GM19193 (cell line): Measurements from ENCODE around the gene ELK3.

Experiments
- POLR2A ChIP-seq: IDR thresholded peaks from 4 replicates; pipeline ENCODE4 v1.6.1; 2011; ENCODE audit not compliant: insufficient read depth, insufficient read length; ENCODE audit errors: extremely low read depth

Gene ELK3

GRCh38 chr12:96172981-96173380 lies 21.2 kb upstream of the ELK3 start:
- TF ChIP-seq POLR2A, result no peak

- TF ChIP-seq POLR2A, result no peak
These were observed 17.6 kb upstream of the ELK3 start for GRCh38 chr12:96176575-96176974.

- no peak for TF ChIP-seq POLR2A
These were observed 17.2 kb upstream of the ELK3 start for GRCh38 chr12:96177013-96177412.

- TF ChIP-seq POLR2A, result no peak
These were observed 10.3 kb upstream of the ELK3 start for GRCh38 chr12:96183734-96184370.

- TF ChIP-seq POLR2A, result no peak
These were observed 8.3 kb upstream of the ELK3 start for GRCh38 chr12:96185914-96186313.

GRCh38 chr12:96186607-96187301 lies 7.4 kb upstream of the ELK3 start:
- TF ChIP-seq POLR2A, result no peak

GRCh38 chr12:96187956-96188355 lies 6.2 kb upstream of the ELK3 start:
- TF ChIP-seq POLR2A, result no peak

- no peak for TF ChIP-seq POLR2A
These were observed 4.4 kb upstream of the ELK3 start for GRCh38 chr12:96189781-96190180.

- no peak for TF ChIP-seq POLR2A
These were observed 3.6 kb upstream of the ELK3 start for GRCh38 chr12:96190413-96191108.

- no peak for TF ChIP-seq POLR2A
These were observed 1.1 kb upstream of the ELK3 start for GRCh38 chr12:96192926-96193573.

GRCh38 chr12:96194576-96194889 lies 358 bp downstream of the ELK3 start:
- TF ChIP-seq POLR2A, result no peak

GRCh38 chr12:96194971-96195844 lies 1.0 kb downstream of the ELK3 start:
- TF ChIP-seq POLR2A, result no peak

GRCh38 chr12:96195845-96196451 lies 1.8 kb downstream of the ELK3 start:
- TF ChIP-seq POLR2A, result no peak

GRCh38 chr12:96196781-96197180 lies 2.6 kb downstream of the ELK3 start:
- no peak for TF ChIP-seq POLR2A
